Loucy (cell line): ENCODE data around the gene LCN10.

Experiments used
- CTCF ChIP-seq: fragments of 200-600 bp; sonication (generic); conservative IDR thresholded peaks from 2 replicates; pipeline ENCODE4 v1.5.1; 2014; ENCODE audit warnings: mild to moderate bottlenecking, antibody characterized with exemption, low read length
- EZH2phosphoT487 ChIP-seq: fragments of 200-600 bp; IDR thresholded peaks from 2 replicates; pipeline ENCODE4 v1.6.1; 2018; ENCODE audit warnings: antibody characterized with exemption, mild to moderate bottlenecking, moderate library complexity, borderline replicate concordance

GRCh38 chr9:136693135-136693489 lies 49.6 kb downstream of the LCN10 start:
- no peak for TF ChIP-seq CTCF
- no peak for TF ChIP-seq EZH2phosphoT487
